Vagina (tissue), 2 donors: Measurements from ENCODE around the gene TASP1. TPM values are rescaled to one million over a fixed set of nuclear protein-coding genes. Genes with fewer than 3 reads are reported as not detected.
"Not testable (repeated sequence)": the region's sequence is repeated elsewhere in the genome, so short reads cannot be mapped to it uniquely, and the experiment has no call there.

Experiments
- DNase-seq, 2 donors: peaks; one replicate each; pipeline ENCODE4 v3.0.0-alpha.2; 2017; ENCODE audit errors: extremely low spot score in 2 of 2
- H3K27ac ChIP-seq: fragments of 200-600 bp; sonication (generic); one replicate; pipeline ENCODE4 v1.5.1; 2019
- H3K27me3 ChIP-seq: fragments of 200-600 bp; sonication (generic); one replicate; pipeline ENCODE4 v1.5.1; 2019
- H3K36me3 ChIP-seq, 2 donors: fragments of 200-600 bp; sonication (generic); one replicate each; pipeline ENCODE4 v1.5.1; 2017 to 2019
- H3K4me1 ChIP-seq: fragments of 200-600 bp; sonication (generic); one replicate; pipeline ENCODE4 v1.5.1; 2019
- H3K4me3 ChIP-seq, 2 donors: fragments of 200-600 bp; sonication (generic); 1 replicate in 1 of 2; 2 replicates in 1 of 2; pipeline ENCODE4 v1.5.1; 2016 to 2019
- H3K9me3 ChIP-seq: fragments of 200-600 bp; sonication (generic); one replicate; pipeline ENCODE4 v1.5.1; 2019
- POLR2A ChIP-seq, 2 donors: fragments of 450-650 bp; IDR thresholded peaks; one replicate each; pipeline ENCODE4 v1.6.1; 2017; ENCODE audit warnings: antibody characterized with exemption in 2 of 2, mild to moderate bottlenecking in 2 of 2, moderate library complexity in 2 of 2
- POLR2AphosphoS5 ChIP-seq, 2 donors: sonication (generic); formaldehyde crosslinking; IDR thresholded peaks; one replicate each; pipeline ENCODE4 v1.9.0; 2017; ENCODE audit warnings: antibody characterized with exemption in 2 of 2, mild to moderate bottlenecking in 2 of 2, low read depth in 1 of 2; ENCODE audit not compliant: insufficient read depth in 1 of 2
- intact Hi-C: fragments of 100-400 bp; cut with DNase I; formaldehyde crosslinking; loops from one replicate; pipeline ENCODE4 v1.15.1; 2023
- total RNA-seq: library from RNA; depleted of rRNA; stranded (reverse); fragments of >200 nt; gene quantifications from one replicate; pipeline ENCODE4 v1.2.3, GENCODE V29; 2016
- TF ChIP-seq, protein P1 (sequence below), 3 experiments: fragments of 450-650 bp in 2 of 3; fragments of 200-600 bp in 1 of 3; sonication (generic) in 1 of 3; IDR thresholded peaks; one replicate each; pipeline ENCODE4 v1.5.1; 2017 to 2019; ENCODE audit warnings: antibody characterized with exemption in 3 of 3, mild to moderate bottlenecking in 2 of 3, moderate library complexity in 2 of 3

Gene TASP1
- total RNA-seq, 1 donor from 2014 or later: 12.5 TPM

DNA sequence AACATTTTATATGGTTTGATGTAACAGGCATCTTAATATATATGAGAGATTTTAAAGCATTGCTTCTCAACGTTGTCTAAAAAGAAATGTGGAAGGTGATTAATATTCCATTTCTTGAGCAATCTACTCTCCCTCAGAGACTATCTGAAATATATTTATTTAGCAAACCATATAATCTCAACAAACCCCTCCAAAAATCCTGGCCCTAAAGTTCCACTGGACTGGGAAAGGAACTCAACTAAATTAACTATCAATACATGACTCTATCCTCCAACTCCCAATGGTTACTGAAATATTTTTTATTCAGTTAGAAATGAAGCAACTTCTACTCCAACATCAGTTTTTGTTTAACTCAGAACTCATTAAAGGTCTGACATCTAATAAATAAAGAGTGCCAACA is 6.3 kb downstream of the TASP1 start:
- Histone ChIP-seq H3K27ac (no peak overlapping the region), H3K27me3 (no peaks in the 10 kb centered on the region), H3K4me1 (peaks cover 7% of the 10 kb centered on the region), H3K36me3 (no peaks in the 10 kb centered on the region), H3K9me3 (no peaks in the 10 kb centered on the region), H3K4me3 (no peak overlapping the region)
- intact Hi-C loops: no loop called here
- DNase-seq: no peak
- TF ChIP-seq POLR2AphosphoS5 (IDR thresholded peaks at IDR 0.05; ENCODE audit: insufficient read depth in 1 of 2, low read depth in 1 of 2) (no peak), POLR2A (IDR thresholded peaks at IDR 0.05) (no peak)
- TF ChIP-seq, protein P1, sequence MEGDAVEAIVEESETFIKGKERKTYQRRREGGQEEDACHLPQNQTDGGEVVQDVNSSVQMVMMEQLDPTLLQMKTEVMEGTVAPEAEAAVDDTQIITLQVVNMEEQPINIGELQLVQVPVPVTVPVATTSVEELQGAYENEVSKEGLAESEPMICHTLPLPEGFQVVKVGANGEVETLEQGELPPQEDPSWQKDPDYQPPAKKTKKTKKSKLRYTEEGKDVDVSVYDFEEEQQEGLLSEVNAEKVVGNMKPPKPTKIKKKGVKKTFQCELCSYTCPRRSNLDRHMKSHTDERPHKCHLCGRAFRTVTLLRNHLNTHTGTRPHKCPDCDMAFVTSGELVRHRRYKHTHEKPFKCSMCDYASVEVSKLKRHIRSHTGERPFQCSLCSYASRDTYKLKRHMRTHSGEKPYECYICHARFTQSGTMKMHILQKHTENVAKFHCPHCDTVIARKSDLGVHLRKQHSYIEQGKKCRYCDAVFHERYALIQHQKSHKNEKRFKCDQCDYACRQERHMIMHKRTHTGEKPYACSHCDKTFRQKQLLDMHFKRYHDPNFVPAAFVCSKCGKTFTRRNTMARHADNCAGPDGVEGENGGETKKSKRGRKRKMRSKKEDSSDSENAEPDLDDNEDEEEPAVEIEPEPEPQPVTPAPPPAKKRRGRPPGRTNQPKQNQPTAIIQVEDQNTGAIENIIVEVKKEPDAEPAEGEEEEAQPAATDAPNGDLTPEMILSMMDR (IDR thresholded peaks at IDR 0.05): no peak

DNA sequence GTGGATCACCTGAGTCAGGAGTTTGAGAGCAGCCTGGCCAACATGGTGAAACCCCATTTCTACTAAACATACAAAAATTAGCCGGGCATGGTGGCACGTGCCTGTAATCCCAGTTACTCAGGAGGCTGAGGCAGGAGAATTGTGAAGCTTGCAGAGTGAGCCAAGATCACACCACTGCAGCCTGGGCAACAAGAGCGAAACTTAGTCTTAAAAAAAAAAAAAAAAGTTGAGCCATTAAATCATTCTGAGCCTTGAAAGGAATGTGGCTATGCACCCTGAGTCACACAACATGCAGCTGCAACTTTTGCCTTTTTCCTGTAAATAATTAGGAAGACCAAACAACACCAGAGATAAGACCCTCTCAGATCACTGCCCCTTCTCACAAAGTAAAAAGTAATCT is 11.2 kb downstream of the TASP1 start:
- H3K4me3 ChIP-seq, H3K27me3 ChIP-seq, H3K9me3 ChIP-seq, DNase-seq, H3K36me3 ChIP-seq, intact Hi-C loops: not testable (repeated sequence)
- Histone ChIP-seq H3K27ac (peak overlapping the region; percentile 42), H3K4me1 (peaks cover 18% of the 10 kb centered on the region)

DNA sequence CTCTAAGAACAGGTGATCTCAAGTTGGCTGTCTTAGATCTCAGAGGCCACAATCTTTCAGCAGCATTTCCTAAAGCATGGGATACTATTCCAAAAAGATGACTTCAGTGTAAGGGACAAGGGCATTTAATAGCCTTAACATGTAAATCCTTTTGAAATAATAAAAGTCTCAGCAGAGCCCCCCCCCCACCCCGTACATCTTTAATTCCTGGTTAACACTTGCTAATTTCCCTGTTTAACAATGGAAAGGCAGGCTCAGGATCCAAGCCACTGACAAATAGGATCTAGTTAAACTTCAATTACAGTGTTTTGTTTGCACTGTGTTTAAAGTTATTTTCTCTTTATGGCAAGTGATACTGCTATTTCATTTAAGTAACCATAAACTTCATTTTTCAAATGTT is 12.0 kb downstream of the TASP1 start:
- TF ChIP-seq POLR2A (IDR thresholded peaks at IDR 0.05) (no peak), POLR2AphosphoS5 (IDR thresholded peaks at IDR 0.05; ENCODE audit: insufficient read depth in 1 of 2, low read depth in 1 of 2) (no peak)
- TF ChIP-seq, protein P1 (IDR thresholded peaks at IDR 0.05): no peak
- Histone ChIP-seq H3K4me1 (peaks cover 18% of the 10 kb centered on the region), H3K4me3 (no peak overlapping the region), H3K36me3 (no peaks in the 10 kb centered on the region), H3K27me3 (no peaks in the 10 kb centered on the region), H3K27ac (no peak overlapping the region), H3K9me3 (no peaks in the 10 kb centered on the region)
- no peak for DNase-seq
- intact Hi-C loops: no loop called here

DNA sequence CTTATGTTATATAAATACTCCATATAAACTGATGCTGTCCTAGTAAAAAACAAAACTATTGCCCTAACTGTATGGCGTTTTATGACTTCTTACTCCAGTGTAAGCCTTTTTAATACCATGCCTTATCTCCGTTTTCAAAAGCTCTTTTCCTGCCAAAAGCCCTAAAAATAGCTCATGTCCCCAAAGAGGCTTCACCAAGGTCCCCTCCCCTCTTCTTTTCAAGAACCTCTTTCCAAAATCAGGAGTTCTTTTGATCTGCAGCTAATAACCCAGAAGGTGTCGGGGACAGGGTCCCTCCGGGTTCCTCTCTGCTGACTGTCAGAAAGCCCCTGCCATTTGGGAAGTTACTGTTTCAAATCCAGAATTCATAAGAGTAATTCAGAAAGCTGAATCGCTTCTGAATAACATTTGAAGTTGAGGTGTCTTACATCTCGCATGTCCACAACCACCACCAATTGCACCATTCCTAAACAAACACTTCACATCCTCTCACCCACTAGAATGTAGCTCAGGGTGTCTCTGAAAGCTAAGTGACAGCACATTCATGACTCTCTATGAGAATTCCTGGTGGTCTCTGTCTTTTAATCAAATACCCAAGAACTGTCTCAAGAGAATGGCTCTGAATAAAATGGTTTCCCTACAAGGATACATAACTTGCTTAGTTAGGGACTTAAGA is 13.3 kb downstream of the TASP1 start:
- no peak overlapping the region for H3K27ac ChIP-seq
- intact Hi-C loops: no loop called here

DNA sequence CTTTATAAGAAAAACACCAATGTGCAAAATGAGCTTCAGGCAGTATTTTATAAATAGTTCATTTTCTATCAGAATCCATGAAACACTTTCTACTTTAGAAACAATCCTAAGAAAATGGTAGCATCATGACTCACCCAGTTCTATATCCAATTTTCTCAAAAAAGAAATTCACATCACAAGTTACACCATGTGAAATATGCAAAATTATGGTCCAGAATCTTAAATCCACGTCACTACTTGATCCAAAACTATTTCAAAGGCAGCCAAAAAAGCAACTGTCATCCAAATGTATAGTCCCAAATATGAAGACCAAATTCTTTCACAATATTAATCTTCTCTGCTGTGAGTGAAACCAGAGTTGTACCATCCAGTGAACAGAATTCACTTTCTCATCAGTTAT is 19.3 kb downstream of the TASP1 start:
- H3K27me3 ChIP-seq, H3K27ac ChIP-seq, H3K4me3 ChIP-seq, intact Hi-C loops, H3K9me3 ChIP-seq, DNase-seq, H3K36me3 ChIP-seq: not testable (repeated sequence)
- peaks cover 15% of the 10 kb centered on the region for H3K4me1 ChIP-seq

More for the DNA sequence above, 13.3 kb downstream of the TASP1 start:
- H3K36me3 ChIP-seq: no peaks in the 10 kb centered on the region
- TF ChIP-seq POLR2AphosphoS5 (IDR thresholded peaks at IDR 0.05; ENCODE audit: insufficient read depth in 1 of 2, low read depth in 1 of 2) (no peak), POLR2A (IDR thresholded peaks at IDR 0.05) (no peak)
- TF ChIP-seq, protein P1 (IDR thresholded peaks at IDR 0.05): no peak
- H3K4me3 ChIP-seq: no peak overlapping the region
- no peaks in the 10 kb centered on the region for H3K27me3 ChIP-seq
- peaks cover 18% of the 10 kb centered on the region for H3K4me1 ChIP-seq
- no peak for DNase-seq
- no peaks in the 10 kb centered on the region for H3K9me3 ChIP-seq

DNA sequence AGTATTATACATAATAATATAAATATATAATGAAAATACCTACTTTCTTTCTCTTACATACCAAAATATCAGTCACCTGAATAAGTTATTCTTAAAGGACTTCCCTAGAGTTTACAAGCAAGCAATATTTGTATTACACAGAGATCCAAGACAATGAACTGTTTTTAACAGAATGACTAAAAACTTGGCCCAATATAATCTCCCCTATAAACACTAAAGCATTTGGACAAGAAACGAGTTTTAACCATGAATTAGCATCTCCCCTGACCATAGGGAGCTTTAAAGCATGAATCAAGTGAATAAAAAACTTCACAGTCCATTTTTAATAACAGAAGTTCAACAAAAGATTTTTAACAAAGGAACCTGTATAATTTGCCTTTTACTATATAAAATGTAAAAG is 20.3 kb downstream of the TASP1 start:
- H3K36me3 ChIP-seq, intact Hi-C loops, H3K27ac ChIP-seq, H3K9me3 ChIP-seq, H3K4me3 ChIP-seq, DNase-seq, H3K27me3 ChIP-seq: not testable (repeated sequence)
- peaks cover 16% of the 10 kb centered on the region for H3K4me1 ChIP-seq

DNA sequence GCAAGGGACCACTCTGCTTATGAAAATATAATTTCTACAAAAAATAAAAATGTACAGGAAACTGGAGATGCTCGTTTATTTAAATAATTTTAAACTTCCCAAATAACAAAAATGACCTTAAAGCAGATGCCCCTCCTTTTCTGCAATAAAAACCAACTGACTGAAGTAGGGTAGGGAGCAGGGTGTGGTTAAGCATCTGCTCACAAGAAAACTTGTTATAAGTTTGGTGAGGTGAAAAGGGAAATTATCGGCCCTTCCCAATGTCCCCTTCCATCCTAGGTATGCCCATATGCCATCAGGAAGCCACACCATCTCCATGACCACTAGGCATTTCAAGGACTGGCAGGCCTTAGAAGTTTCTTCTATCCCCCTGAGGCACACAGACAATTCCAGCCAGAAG is 21.1 kb downstream of the TASP1 start:
- H3K9me3 ChIP-seq, intact Hi-C loops, DNase-seq, H3K36me3 ChIP-seq, H3K4me3 ChIP-seq, H3K27ac ChIP-seq, H3K27me3 ChIP-seq: not testable (repeated sequence)
- peaks cover 16% of the 10 kb centered on the region for H3K4me1 ChIP-seq

DNA sequence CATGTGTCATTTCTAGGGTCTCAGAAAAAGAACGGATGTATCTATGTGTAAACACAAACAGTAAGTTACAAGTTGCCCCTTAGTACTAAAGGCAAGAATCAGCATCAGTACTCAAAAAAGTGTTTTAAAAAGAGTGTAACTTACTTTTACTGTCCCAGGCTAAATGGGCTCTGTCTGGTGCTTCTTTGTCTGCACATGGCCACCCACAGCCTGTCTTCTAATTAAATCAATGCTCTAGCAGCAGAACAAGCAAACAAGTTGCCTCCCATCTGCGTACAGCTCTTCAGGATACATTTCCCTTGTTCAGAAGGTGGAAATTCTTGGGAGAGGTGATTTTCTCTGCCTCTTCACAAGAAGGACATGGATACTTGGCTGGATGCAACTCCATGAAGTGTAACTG is 22.0 kb downstream of the TASP1 start:
- H3K9me3 ChIP-seq, intact Hi-C loops, DNase-seq, H3K27ac ChIP-seq, H3K4me3 ChIP-seq, H3K27me3 ChIP-seq, H3K36me3 ChIP-seq: not testable (repeated sequence)
- H3K4me1 ChIP-seq: peaks cover 16% of the 10 kb centered on the region
